Breast epithelium (tissue), 4 donors: ENCODE results near the gene SEMA3C. TPM values are rescaled to one million over a fixed set of nuclear protein-coding genes. Genes with fewer than 3 reads are reported as not detected.

Experiments
- DNase-seq, 2 donors: peaks; one replicate each; pipeline ENCODE4 v3.0.0-alpha.2; 2019; ENCODE audit warnings: low spot score in 2 of 2
- H3K27ac ChIP-seq, 2 donors: fragments of 200-600 bp; sonication (generic) in 1 of 2; one replicate each; pipeline ENCODE4 v1.5.1; 2016 to 2019; ENCODE audit warnings: mild to moderate bottlenecking in 1 of 2
- H3K27me3 ChIP-seq, 2 donors: fragments of 200-600 bp; sonication (generic) in 1 of 2; one replicate each; pipeline versions ENCODE4 v1.5.1 to v1.6.0; 2017 to 2019; ENCODE audit warnings: control low read depth in 1 of 2, mild to moderate bottlenecking in 1 of 2
- H3K36me3 ChIP-seq: fragments of 200-600 bp; one replicate; pipeline ENCODE4 v1.5.1; 2019
- H3K4me1 ChIP-seq, 2 donors: fragments of 200-600 bp; sonication (generic); one replicate each; pipeline ENCODE4 v1.5.1; 2016 to 2019; ENCODE audit warnings: control low read depth in 1 of 2
- H3K4me3 ChIP-seq, 3 donors: fragments of 200-600 bp; sonication (generic); 1 replicate in 2 of 3; 2 replicates in 1 of 3; pipeline ENCODE4 v1.5.1; 2016 to 2019; ENCODE audit warnings: mild to moderate bottlenecking in 3 of 3, moderate library complexity in 2 of 3
- H3K9me3 ChIP-seq, 2 donors: fragments of 200-600 bp; sonication (generic) in 1 of 2; one replicate each; pipeline ENCODE4 v1.5.1; 2016 to 2019; ENCODE audit warnings: control low read depth in 1 of 2
- POLR2A ChIP-seq: fragments of 450-650 bp; IDR thresholded peaks from one replicate; pipeline ENCODE4 v1.6.1; 2016; ENCODE audit warnings: antibody characterized with exemption, mild to moderate bottlenecking, moderate library complexity
- POLR2AphosphoS5 ChIP-seq, 3 donors: sonication (generic); formaldehyde crosslinking; IDR thresholded peaks; one replicate each; pipeline ENCODE4 v1.6.1; 2017; ENCODE audit warnings: antibody characterized with exemption in 3 of 3
- intact Hi-C: fragments of 100-400 bp; cut with DNase I; formaldehyde crosslinking; loops from one replicate; pipeline ENCODE4 v1.15.1; 2023; ENCODE audit warnings: low total_unique reads
- total RNA-seq, 3 donors: library from RNA; depleted of rRNA; stranded (reverse); fragments of >200 nt; gene quantifications; one replicate each; pipeline ENCODE4 v1.1.0, GENCODE V29; 2016
- TF ChIP-seq, protein P1 (sequence below), 3 donors: fragments of 450-650 bp; IDR thresholded peaks; one replicate each; pipeline ENCODE4 v1.5.1; 2016 to 2017; ENCODE audit warnings: antibody characterized with exemption in 3 of 3, mild to moderate bottlenecking in 3 of 3, moderate library complexity in 3 of 3

SEMA3C gene
- total RNA-seq, 3 donors from 2014 or later = 67.5 to 157 (median 108) TPM

DNA sequence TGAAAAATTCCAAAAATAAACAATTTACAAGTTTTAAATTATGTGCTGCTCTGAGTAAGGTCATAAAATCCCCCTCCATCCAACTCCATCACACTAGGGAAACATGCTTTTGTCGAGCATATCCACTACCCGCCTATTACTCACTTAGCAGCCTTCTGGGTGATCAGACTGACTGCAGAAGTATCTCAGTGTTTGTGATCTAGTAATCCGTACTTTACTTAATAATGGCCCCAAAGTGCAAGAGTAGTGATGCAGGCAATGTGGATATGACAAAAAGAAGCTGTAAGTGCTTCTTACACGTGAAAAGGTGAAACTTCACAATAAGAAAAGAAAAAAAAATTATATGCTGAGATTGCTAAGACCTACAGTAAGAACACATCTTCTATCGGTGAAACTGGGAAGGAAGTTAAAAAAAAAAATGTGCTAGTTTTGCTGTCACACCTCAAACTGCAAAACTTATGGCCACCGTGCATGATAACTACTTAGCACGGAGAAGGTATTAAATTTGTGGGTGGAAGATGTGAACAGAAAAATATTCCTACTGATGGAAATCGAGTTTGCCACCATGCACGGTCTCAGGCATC lies 43.2 kb downstream of the SEMA3C start:
- no peaks in the 10 kb centered on the region for H3K4me1 ChIP-seq
- H3K36me3 ChIP-seq = no peaks in the 10 kb centered on the region
- no peak overlapping the region for H3K27ac ChIP-seq
- no peak overlapping the region for H3K4me3 ChIP-seq
- no peaks in the 10 kb centered on the region for H3K27me3 ChIP-seq
- TF ChIP-seq POLR2AphosphoS5 (IDR thresholded peaks at IDR 0.05) (no peak), POLR2A (no peak)
- TF ChIP-seq, protein P1, sequence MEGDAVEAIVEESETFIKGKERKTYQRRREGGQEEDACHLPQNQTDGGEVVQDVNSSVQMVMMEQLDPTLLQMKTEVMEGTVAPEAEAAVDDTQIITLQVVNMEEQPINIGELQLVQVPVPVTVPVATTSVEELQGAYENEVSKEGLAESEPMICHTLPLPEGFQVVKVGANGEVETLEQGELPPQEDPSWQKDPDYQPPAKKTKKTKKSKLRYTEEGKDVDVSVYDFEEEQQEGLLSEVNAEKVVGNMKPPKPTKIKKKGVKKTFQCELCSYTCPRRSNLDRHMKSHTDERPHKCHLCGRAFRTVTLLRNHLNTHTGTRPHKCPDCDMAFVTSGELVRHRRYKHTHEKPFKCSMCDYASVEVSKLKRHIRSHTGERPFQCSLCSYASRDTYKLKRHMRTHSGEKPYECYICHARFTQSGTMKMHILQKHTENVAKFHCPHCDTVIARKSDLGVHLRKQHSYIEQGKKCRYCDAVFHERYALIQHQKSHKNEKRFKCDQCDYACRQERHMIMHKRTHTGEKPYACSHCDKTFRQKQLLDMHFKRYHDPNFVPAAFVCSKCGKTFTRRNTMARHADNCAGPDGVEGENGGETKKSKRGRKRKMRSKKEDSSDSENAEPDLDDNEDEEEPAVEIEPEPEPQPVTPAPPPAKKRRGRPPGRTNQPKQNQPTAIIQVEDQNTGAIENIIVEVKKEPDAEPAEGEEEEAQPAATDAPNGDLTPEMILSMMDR (IDR thresholded peaks at IDR 0.05) = no peak
- H3K9me3 ChIP-seq = no peaks in the 10 kb centered on the region
- DNase-seq = no peak
- intact Hi-C loops = no loop called here

DNA sequence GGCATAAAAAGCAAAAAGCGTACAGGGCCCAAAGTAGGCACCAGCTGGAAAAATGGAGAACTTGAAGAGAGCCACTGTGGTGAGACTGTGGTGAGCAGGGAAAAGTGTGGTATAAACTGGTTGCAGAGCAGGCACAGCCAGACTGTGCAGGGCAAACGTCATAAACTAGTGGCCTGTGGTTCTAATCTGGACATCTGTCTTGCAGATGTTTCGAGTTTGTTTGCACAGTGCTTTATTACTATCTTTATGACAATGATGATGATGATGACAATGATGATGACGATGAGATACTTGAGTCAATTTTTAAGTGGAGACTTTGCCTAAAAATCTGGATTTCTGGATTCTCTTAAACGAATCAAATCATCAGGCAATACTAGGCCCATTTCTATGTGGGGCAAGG lies 45.7 kb downstream of the SEMA3C start:
- no peak overlapping the region for H3K4me3 ChIP-seq
- TF ChIP-seq POLR2AphosphoS5 (IDR thresholded peaks at IDR 0.05) = no peak
- DNase-seq = no peak
- intact Hi-C loops = no loop called here
- no peaks in the 10 kb centered on the region for H3K9me3 ChIP-seq
- H3K27me3 ChIP-seq = no peaks in the 10 kb centered on the region
- no peak overlapping the region for H3K27ac ChIP-seq
- no peaks in the 10 kb centered on the region for H3K36me3 ChIP-seq
- no peaks in the 10 kb centered on the region for H3K4me1 ChIP-seq

- Histone ChIP-seq H3K4me1 (no peaks in the 10 kb centered on the region), H3K4me3 (no peak overlapping the region), H3K27ac (peak overlapping the region in 1 of 2 donors; percentile 21), H3K9me3 (no peaks in the 10 kb centered on the region), H3K27me3 (no peaks in the 10 kb centered on the region), H3K36me3 (no peaks in the 10 kb centered on the region)
- TF ChIP-seq POLR2AphosphoS5 (IDR thresholded peaks at IDR 0.05) (no peak), POLR2A (no peak)
- TF ChIP-seq, protein P1 (IDR thresholded peaks at IDR 0.05) = no peak
- DNase-seq = no peak
- intact Hi-C loops = no loop called here
These were observed 47.6 kb downstream of the SEMA3C start for GRCh38 chr7:80871228-80871627.

DNA sequence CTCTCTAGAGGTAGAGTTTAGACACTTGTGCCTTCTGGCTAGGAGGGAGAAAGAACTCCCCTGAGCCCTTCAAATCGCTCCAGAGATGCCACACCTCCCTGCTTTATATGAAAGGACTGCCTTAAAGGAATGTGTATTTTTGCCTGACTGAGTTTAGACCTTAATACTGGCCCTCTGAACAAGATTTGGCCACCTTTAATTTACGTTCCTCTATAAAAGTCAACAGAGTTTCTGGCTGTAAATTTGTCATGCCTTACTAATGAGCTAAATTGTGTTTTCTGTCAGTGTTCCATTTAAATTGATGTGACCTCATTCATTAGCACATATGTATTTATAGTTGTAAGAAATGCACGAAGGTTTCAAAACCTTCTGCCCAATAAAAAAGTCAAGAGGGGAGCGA lies 48.0 kb downstream of the SEMA3C start:
- no peak for DNase-seq
- intact Hi-C loops = no loop called here
- no peaks in the 10 kb centered on the region for H3K9me3 ChIP-seq
- H3K27ac ChIP-seq = peak overlapping the region; percentile 21 to 52
- H3K36me3 ChIP-seq = no peaks in the 10 kb centered on the region
- no peaks in the 10 kb centered on the region for H3K4me1 ChIP-seq
- no peak overlapping the region for H3K4me3 ChIP-seq
- TF ChIP-seq, protein P1 (IDR thresholded peaks at IDR 0.05) = no peak
- no peak for TF ChIP-seq POLR2AphosphoS5 (IDR thresholded peaks at IDR 0.05)
- TF ChIP-seq POLR2A = no peak
- no peaks in the 10 kb centered on the region for H3K27me3 ChIP-seq

- no peaks in the 10 kb centered on the region for H3K27me3 ChIP-seq
- H3K9me3 ChIP-seq = no peaks in the 10 kb centered on the region
- H3K27ac ChIP-seq = peak overlapping the region; percentile 47 to 52
- DNase-seq = no peak
- no peaks in the 10 kb centered on the region for H3K36me3 ChIP-seq
- H3K4me3 ChIP-seq = no peak overlapping the region
- intact Hi-C loops = loop anchor here (5.0 kb wide), 1 partner anchor 577 kb away; no protein-coding TSS in a partner anchor
- no peak for TF ChIP-seq POLR2AphosphoS5 (IDR thresholded peaks at IDR 0.05)
- no peak for TF ChIP-seq POLR2A
- H3K4me1 ChIP-seq = no peaks in the 10 kb centered on the region
These were observed 48.8 kb downstream of the SEMA3C start for GRCh38 chr7:80869821-80870751.
